Left lung (tissue), 10 donors: ENCODE data around the gene TNP1. TPM values are rescaled to one million over a fixed set of nuclear protein-coding genes. Genes with fewer than 3 reads are reported as not detected.

Source experiments
- ATAC-seq: fragments of 200-7000 bp; cut with Tn5 transposase; one replicate; pipeline ENCODE4 v1.9.1; 2020; ENCODE audit warnings: moderate library complexity
- DNase-seq, 4 donors: peaks; one replicate each; pipeline ENCODE4 v3.0.0-alpha.2; 2013 to 2020
- H3K27ac ChIP-seq, 2 donors: fragments of 200-600 bp; sonication (generic) in 1 of 2; one replicate each; pipeline versions ENCODE4 v1.5.0 to v1.8.0; 2020 to 2021
- H3K27me3 ChIP-seq, 2 donors: fragments of 200-600 bp; sonication (generic) in 1 of 2; one replicate each; pipeline versions ENCODE4 v1.5.0 to v1.8.0; 2020 to 2021
- H3K36me3 ChIP-seq, 2 donors: fragments of 200-600 bp; sonication (generic) in 1 of 2; one replicate each; pipeline versions ENCODE4 v1.5.0 to v1.8.0; 2020 to 2021
- H3K4me1 ChIP-seq, 2 donors: fragments of 200-600 bp; one replicate each; pipeline ENCODE4 v1.8.0; 2021
- H3K4me3 ChIP-seq, 2 donors: fragments of 200-600 bp; sonication (generic) in 1 of 2; one replicate each; pipeline versions ENCODE4 v1.5.0 to v1.8.0; 2020 to 2021; ENCODE audit warnings: mild to moderate bottlenecking in 1 of 2
- H3K9me3 ChIP-seq, 2 donors: fragments of 200-600 bp; sonication (generic) in 1 of 2; one replicate each; pipeline versions ENCODE4 v1.5.0 to v1.8.0; 2020 to 2021
- CTCF ChIP-seq, 2 donors: fragments of 200-600 bp; sonication (generic) in 1 of 2; IDR thresholded peaks; one replicate each; pipeline versions ENCODE4 v1.5.0 to v1.8.0; 2021; ENCODE audit warnings: antibody characterized with exemption in 2 of 2
- intact Hi-C, 2 donors: fragments of 100-400 bp; cut with DNase I; formaldehyde crosslinking; loops; one replicate each; pipeline versions ENCODE4 v1.11.2 to v1.14.2; 2022
- polyA plus RNA-seq, 6 donors: library from polyadenylated mRNA; unstranded; fragments of 120-200 nt; gene quantifications; one replicate each; pipeline ENCODE4 v1.2.1, GENCODE V29; 2013; ENCODE audit not compliant: insufficient read length in 6 of 6
- total RNA-seq, 2 donors: library from RNA; stranded (reverse); fragmentation: NEBNext Ultra II Directional; extraction: Animal tissue kit (Norgen Biotek cat#: 25700); gene quantifications; one replicate each; pipeline ENCODE4 v1.2.1, GENCODE V29; 2021
- donor health status: DM: no; HTN: yes; CAD: no.
- donor health status: DM: no; HTN: no; CAD: no.

Gene TNP1
- total and polyA plus RNA-seq, 8 donors, result not detected

GRCh38 chr2:216888887-216889622 is 29.2 kb upstream of the TNP1 start:
- intact Hi-C loops, result no loop called here
- peak in 1 of 4 donors; percentile 7 for DNase-seq

GRCh38 chr2:216888081-216888480 is 28.2 kb upstream of the TNP1 start:
- intact Hi-C loops, result no loop called here
- no peaks in the 10 kb centered on the region for H3K27me3 ChIP-seq
- ATAC-seq (no peak), DNase-seq (no peak)
- TF ChIP-seq CTCF (IDR thresholded peaks at IDR 0.05), result no peak
- no peak overlapping the region for H3K4me3 ChIP-seq
- H3K36me3 ChIP-seq, result no peaks in the 10 kb centered on the region
- no peaks in the 10 kb centered on the region for H3K4me1 ChIP-seq
- no peak overlapping the region for H3K27ac ChIP-seq
- H3K9me3 ChIP-seq, result no peaks in the 10 kb centered on the region

More at GRCh38 chr2:216888887-216889622, 29.2 kb upstream of the TNP1 start:
- H3K4me1 ChIP-seq, result no peaks in the 10 kb centered on the region
- no peak for TF ChIP-seq CTCF (IDR thresholded peaks at IDR 0.05)
- no peaks in the 10 kb centered on the region for H3K9me3 ChIP-seq
- no peak for ATAC-seq
- no peaks in the 10 kb centered on the region for H3K27me3 ChIP-seq
- H3K27ac ChIP-seq, result no peak overlapping the region
- no peak overlapping the region for H3K4me3 ChIP-seq
- no peaks in the 10 kb centered on the region for H3K36me3 ChIP-seq

- ATAC-seq (no peak), DNase-seq (no peak)
- Histone ChIP-seq H3K36me3 (no peaks in the 10 kb centered on the region), H3K27ac (no peak overlapping the region), H3K9me3 (no peaks in the 10 kb centered on the region), H3K27me3 (no peaks in the 10 kb centered on the region), H3K4me1 (no peaks in the 10 kb centered on the region), H3K4me3 (no peak overlapping the region)
- intact Hi-C loops, result no loop called here
- TF ChIP-seq CTCF (IDR thresholded peaks at IDR 0.05), result no peak
These were observed 27.3 kb upstream of the TNP1 start for GRCh38 chr2:216887138-216887537.

- Histone ChIP-seq H3K9me3 (no peaks in the 10 kb centered on the region), H3K4me1 (no peaks in the 10 kb centered on the region), H3K27ac (no peak overlapping the region), H3K27me3 (no peaks in the 10 kb centered on the region), H3K36me3 (no peaks in the 10 kb centered on the region), H3K4me3 (no peak overlapping the region)
- intact Hi-C loops, result no loop called here
- DNase-seq, result peak in 1 of 4 donors; percentile 76
- no peak for TF ChIP-seq CTCF (IDR thresholded peaks at IDR 0.05)
- ATAC-seq, result no peak
These were observed 25.3 kb upstream of the TNP1 start for GRCh38 chr2:216885117-216885553.

- Histone ChIP-seq H3K27me3 (no peaks in the 10 kb centered on the region), H3K9me3 (no peaks in the 10 kb centered on the region), H3K36me3 (no peaks in the 10 kb centered on the region), H3K4me1 (no peaks in the 10 kb centered on the region), H3K4me3 (no peak overlapping the region), H3K27ac (no peak overlapping the region)
- intact Hi-C loops, result no loop called here
- TF ChIP-seq CTCF (IDR thresholded peaks at IDR 0.05), result no peak
- DNase-seq (peak in 1 of 4 donors; percentile 14), ATAC-seq (no peak)
These were observed 24.5 kb upstream of the TNP1 start for GRCh38 chr2:216884347-216884746.
